ENCODE measurements around the gene FIBCD1. TPM values are rescaled to one million over a fixed set of nuclear protein-coding genes. Genes with fewer than 3 reads are reported as not detected.

Gene FIBCD1
- polyA plus RNA-seq, 1 of the 3 experiments (the other 2 are of a cell fraction), result 1.3 TPM

- Histone ChIP-seq H3K36me3 (replicated peaks in 1 of 2; ENCODE audit: control insufficient read depth in 1 of 2, insufficient read depth in 2 of 2, low read length in 1 of 2) (no peaks in the 10 kb centered on the region), H3K27ac (ENCODE audit: low read depth in 2 of 2, low read length in 1 of 2) (no peak overlapping the region), H4K20me1 (ENCODE audit: insufficient read depth) (no peaks in the 10 kb centered on the region), H3K4me1 (ENCODE audit: control insufficient read depth in 1 of 2, insufficient read depth in 2 of 2, low read depth in 1 of 2, low read length in 1 of 2) (peaks cover 11 to 18% of the 10 kb centered on the region in 2 experiments; a peak in 3 of 4 replicates), H3K9me2 (no peaks in the 10 kb centered on the region), H3K4me2 (no peak overlapping the region), H2AFZ (ENCODE audit: low read depth) (no peak overlapping the region), H3K9me3 (no peaks in the 10 kb centered on the region), H3F3A (replicated peaks; ENCODE audit: insufficient read depth) (peaks cover 19% of the 10 kb centered on the region), H3K27me3 (ENCODE audit: insufficient read depth) (no peaks in the 10 kb centered on the region), H3K9ac (no peak overlapping the region), H3K79me2 (ENCODE audit: insufficient read depth) (no peaks in the 10 kb centered on the region), H3K4me3 (ENCODE audit: low read depth in 2 of 2, low read length in 1 of 2) (no peak overlapping the region)
- ChIA-PET POLR2A (no interaction called here), CTCF (interaction anchor here (1.2 to 4.4 kb wide), 4 partner anchors 10 to 66 kb away, joined by 3 to 21 read pairs (median 6); no protein-coding TSS in a partner anchor)
- 79% methylated on average over 20 of the region's 20 CpGs for WGBS (ENCODE audit: low lambda C conversion rate)
- TF ChIP-seq, protein P1, sequence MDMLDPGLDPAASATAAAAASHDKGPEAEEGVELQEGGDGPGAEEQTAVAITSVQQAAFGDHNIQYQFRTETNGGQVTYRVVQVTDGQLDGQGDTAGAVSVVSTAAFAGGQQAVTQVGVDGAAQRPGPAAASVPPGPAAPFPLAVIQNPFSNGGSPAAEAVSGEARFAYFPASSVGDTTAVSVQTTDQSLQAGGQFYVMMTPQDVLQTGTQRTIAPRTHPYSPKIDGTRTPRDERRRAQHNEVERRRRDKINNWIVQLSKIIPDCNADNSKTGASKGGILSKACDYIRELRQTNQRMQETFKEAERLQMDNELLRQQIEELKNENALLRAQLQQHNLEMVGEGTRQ (IDR thresholded peaks at IDR 0.05; ENCODE audit: borderline replicate concordance, low read depth, low read length), result no peak
- DNase-seq, result no peak
Measured at GRCh38 chr9:130931508-130932254, 7.4 kb downstream of the FIBCD1 start.

DNA sequence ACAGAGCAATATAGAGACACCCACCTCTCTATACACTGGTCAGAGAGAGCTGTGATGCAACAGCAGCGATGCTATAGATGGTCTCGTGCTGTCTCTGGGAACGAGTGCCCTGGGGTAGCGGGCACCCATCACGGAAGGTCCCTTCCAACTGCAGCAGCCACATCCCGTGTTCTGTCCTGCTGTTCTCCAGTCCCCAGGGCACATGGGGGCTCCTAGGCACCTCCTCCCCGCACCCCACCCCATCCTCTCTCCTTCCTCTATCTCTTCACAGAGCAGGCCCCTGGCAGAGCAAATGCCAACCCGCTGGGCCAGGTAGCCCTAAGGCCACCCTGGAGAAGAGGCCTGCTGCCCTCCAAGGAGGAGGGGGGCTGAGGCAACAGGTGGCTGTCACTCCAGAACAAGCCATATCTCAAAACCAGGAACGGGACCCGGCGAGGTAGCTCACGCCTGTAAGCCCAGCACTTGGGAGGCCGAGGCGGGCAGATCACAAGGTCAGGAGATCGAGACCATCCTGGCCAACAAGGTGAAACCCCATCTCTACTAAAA is 8.2 kb downstream of the FIBCD1 start:
- no peaks in the 10 kb centered on the region for H3K27me3 ChIP-seq (ENCODE audit: insufficient read depth)
- peaks cover 11 to 18% of the 10 kb centered on the region in 2 experiments; a peak in 3 of 4 replicates for H3K4me1 ChIP-seq (ENCODE audit: control insufficient read depth in 1 of 2, insufficient read depth in 2 of 2, low read depth in 1 of 2, low read length in 1 of 2)
- H4K20me1 ChIP-seq (ENCODE audit: insufficient read depth), result no peaks in the 10 kb centered on the region
- no peak overlapping the region for H3K27ac ChIP-seq (ENCODE audit: low read depth in 2 of 2, low read length in 1 of 2)
- no peak overlapping the region for H2AFZ ChIP-seq (ENCODE audit: low read depth)
- H3K9ac ChIP-seq, result no peak overlapping the region
- no peaks in the 10 kb centered on the region for H3K79me2 ChIP-seq (ENCODE audit: insufficient read depth)
- 96% methylated on average over 11 of the region's 15 CpGs for WGBS (ENCODE audit: low lambda C conversion rate)
- H3K9me3 ChIP-seq, result no peaks in the 10 kb centered on the region
- no peak overlapping the region for H3K4me2 ChIP-seq
- no peaks in the 10 kb centered on the region for H3K9me2 ChIP-seq
- ChIA-PET POLR2A (no interaction called here), CTCF (no interaction called here)
- H3K4me3 ChIP-seq (ENCODE audit: low read depth in 2 of 2, low read length in 1 of 2), result no peak overlapping the region
- TF ChIP-seq, protein P1 (IDR thresholded peaks at IDR 0.05; ENCODE audit: borderline replicate concordance, low read depth, low read length), result no peak
- no peak for TF ChIP-seq NRF1 (IDR thresholded peaks at IDR 0.05; ENCODE audit: low read depth, low read length)
- TF ChIP-seq IRF3 (IDR thresholded peaks at IDR 0.05; ENCODE audit: low read depth, low read length), result no peak
- no peak for TF ChIP-seq MAX (IDR thresholded peaks at IDR 0.05; ENCODE audit: low read depth)
- TF ChIP-seq EZH2phosphoT487 (IDR thresholded peaks at IDR 0.05; ENCODE audit: borderline replicate concordance, low read depth), result no peak
- TF ChIP-seq POLR2AphosphoS5 (IDR thresholded peaks at IDR 0.05; ENCODE audit: low read depth, low read length), result no peak
- no peak for DNase-seq
- H3F3A ChIP-seq (replicated peaks; ENCODE audit: insufficient read depth), result peaks cover 11% of the 10 kb centered on the region
- H3K36me3 ChIP-seq (replicated peaks in 1 of 2; ENCODE audit: control insufficient read depth in 1 of 2, insufficient read depth in 2 of 2, low read length in 1 of 2), result no peaks in the 10 kb centered on the region
